B cell (primary cell): ENCODE data around the gene DHX34. TPM values are rescaled to one million over a fixed set of nuclear protein-coding genes. Genes with fewer than 3 reads are reported as not detected.

Source experiments
- ATAC-seq: fragments of 200-7000 bp; cut with Tn5 transposase; one replicate; pipeline ENCODE4 v1.10.0; 2021; ENCODE audit warnings: low read depth, mild to moderate bottlenecking, moderate number of reproducible peaks, moderate library complexity
- CTCF ChIA-PET: fragments of 350-600 bp; sonication (Branson Sonifier 250); formaldehyde crosslinking; loops from one replicate; lab custom pipeline; 2021; ENCODE audit warnings: antibody characterized with exemption, inconsistent platforms; lab: Charles Lee
- POLR2A ChIA-PET: fragments of 350-600 bp; sonication (Branson Sonifier 250); formaldehyde crosslinking; loops from one replicate; lab custom pipeline; 2021; ENCODE audit warnings: antibody characterized with exemption; lab: Charles Lee
- DNase-seq: peaks from one replicate; pipeline ENCODE4 v3.0.0; 2013
- H2AFZ ChIP-seq: 2 replicates; pipeline ENCODE4 v1.6.1; 2012; ENCODE audit warnings: mild to moderate bottlenecking, low read depth, low read length; ENCODE audit not compliant: insufficient read depth, poor library complexity, severe bottlenecking
- H3K27ac ChIP-seq, 2 donors: 1 replicate in 1 of 2; 2 replicates in 1 of 2; pipeline ENCODE4 v1.5.1; 2012 to 2013; ENCODE audit warnings: low read length in 2 of 2, mild to moderate bottlenecking in 2 of 2, moderate library complexity in 1 of 2
- H3K27me3 ChIP-seq, 4 experiments: fragments of 200-600 bp in 1 of 4; sonication (generic) in 1 of 4; replicated peaks in 1 of 4; 1 replicate in 2 of 4; 2 replicates in 2 of 4; pipeline versions ENCODE4 v1.6.1 to v1.7.0; 2013 to 2016; ENCODE audit warnings: low read length in 3 of 4, mild to moderate bottlenecking in 2 of 4, mixed read lengths in 1 of 4, moderate library complexity in 1 of 4; ENCODE audit not compliant: insufficient read depth in 4 of 4, control insufficient read depth in 3 of 4; ENCODE audit errors: control extremely low read depth in 1 of 4
- H3K36me3 ChIP-seq, 2 experiments: replicated peaks in 1 of 2; 1 replicate in 1 of 2; 2 replicates in 1 of 2; pipeline versions ENCODE4 v1.6.1 to v1.7.1; 2013; ENCODE audit warnings: low read length in 1 of 2; ENCODE audit not compliant: insufficient read depth in 2 of 2, control insufficient read depth in 1 of 2; ENCODE audit errors: control extremely low read depth in 1 of 2, extremely low read depth in 1 of 2
- H3K4me1 ChIP-seq, 2 donors: fragments of 200-600 bp in 1 of 2; sonication (generic) in 1 of 2; 1 replicate in 1 of 2; 2 replicates in 1 of 2; pipeline versions ENCODE4 v1.5.1 to v1.6.1; 2013 to 2017; ENCODE audit warnings: low read length in 2 of 2; ENCODE audit not compliant: control insufficient read depth in 2 of 2, insufficient read depth in 2 of 2
- H3K4me2 ChIP-seq: replicated peaks from 2 replicates; pipeline ENCODE3; 2012; ENCODE audit warnings: mild to moderate bottlenecking, low read depth, low read length; ENCODE audit not compliant: poor library complexity, severe bottlenecking
- H3K4me3 ChIP-seq, 5 experiments: fragments of 200-600 bp in 1 of 5; sonication (generic) in 1 of 5; 1 replicate in 3 of 5; 2 replicates in 2 of 5; pipeline versions ENCODE4 v1.5.1 to v1.7.0; 2011 to 2016; ENCODE audit warnings: low read length in 4 of 5, mild to moderate bottlenecking in 4 of 5, low read depth in 2 of 5, control low read depth in 1 of 5, moderate library complexity in 1 of 5; ENCODE audit not compliant: insufficient read depth in 1 of 5; ENCODE audit errors: control extremely low read depth in 1 of 5, extremely low read depth in 1 of 5
- H3K79me2 ChIP-seq: fragments of 200-600 bp; sonication (generic); one replicate; pipeline ENCODE4 v1.6.0; 2016; ENCODE audit warnings: low read length; ENCODE audit not compliant: control insufficient read depth, insufficient read depth
- H3K9ac ChIP-seq: fragments of 200-600 bp; sonication (generic); 2 replicates; pipeline ENCODE4 v1.6.1; 2017; ENCODE audit warnings: mild to moderate bottlenecking, low read length, moderate library complexity
- H3K9me3 ChIP-seq, 3 donors: one replicate each; pipeline versions ENCODE4 v1.6.1 to v1.7.1; 2013; ENCODE audit warnings: low read length in 2 of 3; ENCODE audit not compliant: control insufficient read depth in 2 of 3, insufficient read depth in 1 of 3; ENCODE audit errors: control extremely low read depth in 1 of 3
- H4K20me1 ChIP-seq: 2 replicates; pipeline ENCODE4 v1.6.0; 2012; ENCODE audit warnings: mild to moderate bottlenecking, low read length; ENCODE audit not compliant: insufficient read depth, control insufficient read depth, poor library complexity, severe bottlenecking
- H3K27ac Mint-ChIP-seq: one replicate; pipeline ENCODE4 v1.8.0; 2021; ENCODE audit warnings: mixed read lengths
- H3K27me3 Mint-ChIP-seq: one replicate; pipeline ENCODE4 v1.8.0; 2021; ENCODE audit warnings: mixed read lengths
- H3K4me1 Mint-ChIP-seq: one replicate; pipeline ENCODE4 v1.8.0; 2021; ENCODE audit warnings: mixed read lengths
- H3K4me3 Mint-ChIP-seq: one replicate; pipeline ENCODE4 v1.8.0; 2021; ENCODE audit warnings: mixed read lengths
- H3K9me3 Mint-ChIP-seq: one replicate; pipeline ENCODE4 v1.8.0; 2022; ENCODE audit warnings: mixed read lengths; ENCODE audit not compliant: insufficient read depth
- CTCF ChIP-seq: fragments of 200-600 bp; IDR thresholded peaks from one replicate; pipeline ENCODE4 v1.8.0; 2022; ENCODE audit warnings: antibody characterized with exemption, mild to moderate bottlenecking
- EZH2 ChIP-seq: IDR thresholded peaks from 2 replicates; pipeline ENCODE4 v1.6.1; 2012; ENCODE audit warnings: borderline replicate concordance, low read depth, mild to moderate bottlenecking, moderate library complexity, low read length; ENCODE audit not compliant: insufficient read depth, poor library complexity, severe bottlenecking
- WGBS: methylation state at CpG from one replicate; pipeline ENCODE4 v1.1.5; 2013; ENCODE audit warnings: missing lambda C conversion rate; ENCODE audit not compliant: insufficient coverage; 5-methylcytosine and 5-hydroxymethylcytosine counted together
- intact Hi-C: fragments of 100-400 bp; cut with micrococcal nuclease; formaldehyde crosslinking; loops from one replicate; pipeline ENCODE4 v1.10.0; 2022
- polyA plus RNA-seq: library from polyadenylated mRNA; depleted of rRNA; stranded (reverse); fragments of >200 nt; gene quantifications from 2 replicates; pipeline ENCODE4 v1.2.3, GENCODE V29; 2012
- total RNA-seq, 2 donors: library from RNA; stranded (reverse); fragments of 120-200 nt in 1 of 2; gene quantifications; 1 replicate in 1 of 2; 2 replicates in 1 of 2; pipeline versions ENCODE4 v1.2.3 to v1.2.4, GENCODE V29; 2013 to 2022

The DHX34 gene
- total and polyA plus RNA-seq, 2 donors (not counting 1 experiment from before 2014, with no cell fraction given), result 25.1 to 31.3 TPM

DNA sequence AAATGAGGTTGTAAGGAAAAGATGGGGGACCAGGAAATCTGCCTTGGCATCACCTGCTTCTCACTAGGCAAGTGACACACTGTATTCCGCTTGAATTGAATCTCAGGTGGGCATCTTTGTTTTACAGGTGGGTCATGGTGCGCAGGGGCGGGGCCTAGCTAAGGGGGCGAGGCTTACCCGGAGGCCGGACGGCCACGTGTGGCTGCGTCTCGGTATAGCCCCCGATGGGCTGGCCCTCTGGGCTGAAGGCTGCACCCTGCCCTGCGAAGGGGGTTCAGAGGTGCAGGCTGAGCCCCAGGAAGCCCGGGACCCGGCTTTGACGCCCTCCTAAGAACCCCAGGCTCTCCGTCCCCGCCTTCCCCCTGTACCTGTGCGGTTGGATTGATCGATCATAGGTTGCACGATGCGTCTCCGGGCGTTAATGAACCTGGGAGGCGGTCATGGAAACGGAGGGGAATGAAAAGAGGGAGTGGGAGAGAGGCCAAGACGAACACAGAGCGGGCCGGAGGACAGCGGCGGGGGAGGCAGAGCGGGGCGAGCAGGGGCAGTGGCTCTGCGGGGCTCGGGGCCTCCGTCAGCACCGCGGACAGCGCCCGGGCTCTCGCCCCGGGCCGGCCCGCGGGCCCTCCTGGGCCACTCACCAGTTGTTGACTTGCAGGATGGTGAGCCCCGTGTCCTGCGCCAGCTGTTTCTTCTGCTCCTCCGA is 57.7 kb downstream of the DHX34 start:
- H2AFZ ChIP-seq, result no peak overlapping the region
- 15% methylated on average over 47 of the region's 47 CpGs for WGBS
- H3K4me1 ChIP-seq, result no peaks in the 10 kb centered on the region
- no peaks in the 10 kb centered on the region for H4K20me1 ChIP-seq
- peaks cover 0 to 31% (median 10%) of the 10 kb centered on the region in 4 experiments for H3K27me3 ChIP-seq
- no peak overlapping the region for H3K9ac ChIP-seq
- H3K79me2 ChIP-seq, result no peaks in the 10 kb centered on the region
- Mint-ChIP-seq H3K9me3 (no peaks in the 10 kb centered on the region), H3K27me3 (peaks cover 48% of the 10 kb centered on the region), H3K27ac (no peak overlapping the region), H3K4me1 (no peaks in the 10 kb centered on the region), H3K4me3 (no peak overlapping the region)
- H3K9me3 ChIP-seq, result peaks cover 0 to 16% (median 0%) of the 10 kb centered on the region in 3 donors
- no peaks in the 10 kb centered on the region for H3K36me3 ChIP-seq
- H3K4me3 ChIP-seq, result no peak overlapping the region
- H3K27ac ChIP-seq, result no peak overlapping the region
- TF ChIP-seq CTCF, result no peak
- TF ChIP-seq EZH2, result no peak
- ATAC-seq, result no peak
- ChIA-PET CTCF (no interaction called here), POLR2A (interaction anchor here (0.6 kb wide), 1 partner anchor 297 kb away, joined by 3 read pairs; no protein-coding TSS in a partner anchor)
- DNase-seq, result no peak
- intact Hi-C loops, result no loop called here
- no peak overlapping the region for H3K4me2 ChIP-seq

- DNase-seq, result no peak
- Histone ChIP-seq H4K20me1 (no peaks in the 10 kb centered on the region), H3K4me3 (no peak overlapping the region), H3K9ac (no peak overlapping the region), H3K9me3 (peaks cover 0 to 16% (median 0%) of the 10 kb centered on the region in 3 donors), H3K27ac (no peak overlapping the region), H3K36me3 (no peaks in the 10 kb centered on the region), H3K4me2 (no peak overlapping the region), H3K27me3 (peaks cover 0 to 31% (median 10%) of the 10 kb centered on the region in 4 experiments), H2AFZ (no peak overlapping the region), H3K4me1 (no peaks in the 10 kb centered on the region), H3K79me2 (no peaks in the 10 kb centered on the region)
- Mint-ChIP-seq H3K9me3 (no peaks in the 10 kb centered on the region), H3K27me3 (peaks cover 48% of the 10 kb centered on the region), H3K27ac (no peak overlapping the region), H3K4me3 (no peak overlapping the region), H3K4me1 (no peaks in the 10 kb centered on the region)
- TF ChIP-seq EZH2, result no peak
- TF ChIP-seq CTCF, result no peak
- intact Hi-C loops, result no loop called here
- CTCF ChIA-PET, result no interaction called here
- 9% methylated on average over 10 of the region's 14 CpGs for WGBS
- ATAC-seq, result no peak
- POLR2A ChIA-PET, result no interaction called here
Measured at GRCh38 chr19:47407417-47407774, 58.3 kb downstream of the DHX34 start.
